ENCODE data around the gene LIN54.
"Not testable (repeated sequence)": the region's sequence is repeated elsewhere in the genome, so short reads cannot be mapped to it uniquely, and the experiment has no call there.

Gene LIN54

DNA sequence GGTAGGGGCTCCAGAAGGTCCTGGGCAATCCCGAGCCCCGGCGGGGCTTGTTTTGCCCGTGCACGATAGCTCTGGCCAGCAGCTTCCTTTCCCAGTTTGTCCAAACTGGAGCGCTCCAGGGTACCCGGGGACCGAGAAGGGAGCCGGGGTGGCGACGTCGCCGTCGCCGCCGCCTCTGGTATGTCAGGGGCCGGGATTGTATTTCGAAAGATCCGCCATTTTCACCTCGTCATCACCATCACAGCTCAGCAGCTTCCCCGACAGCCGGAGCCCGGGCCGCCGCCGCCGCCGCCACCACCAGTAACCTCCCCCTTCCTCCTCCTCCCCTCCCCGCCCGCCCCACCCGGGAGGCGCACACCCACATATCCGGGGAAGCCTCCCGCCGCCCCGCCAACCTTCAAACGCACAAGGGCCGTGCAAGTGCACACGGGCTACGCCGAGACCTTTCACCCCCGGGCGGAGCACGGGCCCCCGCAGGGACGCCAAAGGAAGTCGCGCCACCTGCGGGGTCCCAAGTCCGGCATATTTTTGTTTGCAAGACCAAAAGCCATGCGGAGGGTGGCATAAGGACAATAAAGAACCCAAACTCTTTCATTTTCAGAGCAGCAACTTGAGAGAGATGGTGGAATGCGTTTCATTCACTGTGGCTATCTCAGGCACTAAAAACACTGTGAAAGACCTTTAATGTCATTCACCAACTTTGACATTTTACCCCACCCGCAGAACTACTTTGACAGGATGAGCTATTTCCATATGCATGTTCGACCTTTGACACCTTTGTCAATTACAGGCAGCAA is at the start of gene LIN54:
LIN54 (minus strand) TSS at position 302 of the 797 bp plus-strand sequence. CDS start 25,979 bp downstream, outside the sequence.
- TF ChIP-seq, protein P1, sequence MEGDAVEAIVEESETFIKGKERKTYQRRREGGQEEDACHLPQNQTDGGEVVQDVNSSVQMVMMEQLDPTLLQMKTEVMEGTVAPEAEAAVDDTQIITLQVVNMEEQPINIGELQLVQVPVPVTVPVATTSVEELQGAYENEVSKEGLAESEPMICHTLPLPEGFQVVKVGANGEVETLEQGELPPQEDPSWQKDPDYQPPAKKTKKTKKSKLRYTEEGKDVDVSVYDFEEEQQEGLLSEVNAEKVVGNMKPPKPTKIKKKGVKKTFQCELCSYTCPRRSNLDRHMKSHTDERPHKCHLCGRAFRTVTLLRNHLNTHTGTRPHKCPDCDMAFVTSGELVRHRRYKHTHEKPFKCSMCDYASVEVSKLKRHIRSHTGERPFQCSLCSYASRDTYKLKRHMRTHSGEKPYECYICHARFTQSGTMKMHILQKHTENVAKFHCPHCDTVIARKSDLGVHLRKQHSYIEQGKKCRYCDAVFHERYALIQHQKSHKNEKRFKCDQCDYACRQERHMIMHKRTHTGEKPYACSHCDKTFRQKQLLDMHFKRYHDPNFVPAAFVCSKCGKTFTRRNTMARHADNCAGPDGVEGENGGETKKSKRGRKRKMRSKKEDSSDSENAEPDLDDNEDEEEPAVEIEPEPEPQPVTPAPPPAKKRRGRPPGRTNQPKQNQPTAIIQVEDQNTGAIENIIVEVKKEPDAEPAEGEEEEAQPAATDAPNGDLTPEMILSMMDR (IDR thresholded peaks at IDR 0.05; ENCODE audit: insufficient read depth, low read depth, low read length, missing control alignments) = no peak
- peak within 1 kb of the TSS; percentile 99 for H3K4me3 ChIP-seq (ENCODE audit: low read depth, low read length)
- peak; percentile 92 for DNase-seq (ENCODE audit: low read depth)

DNA sequence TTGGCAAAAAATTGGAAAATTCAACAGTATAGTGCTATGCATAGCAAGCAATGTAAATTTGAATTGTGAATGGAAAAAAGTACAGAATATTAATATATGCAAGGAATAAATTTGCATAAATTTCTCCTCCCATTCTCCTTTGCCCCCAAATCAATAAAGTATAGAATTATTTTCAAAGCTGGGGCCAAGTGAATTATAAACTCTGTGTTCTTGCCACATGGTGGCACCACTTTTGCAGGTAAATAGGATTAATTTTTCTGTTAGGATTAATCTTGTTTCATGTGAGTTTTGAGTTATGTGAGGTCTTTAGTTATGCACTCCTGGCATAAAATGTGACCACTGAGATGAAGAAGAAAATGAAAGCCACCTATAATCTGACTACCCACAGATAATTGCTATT is 44.3 kb upstream of the LIN54 start:
- TF ChIP-seq, protein P1 (IDR thresholded peaks at IDR 0.05; ENCODE audit: insufficient read depth, low read depth, low read length, missing control alignments) = peak; percentile 11
- DNase-seq (ENCODE audit: low read depth) = peak; percentile 34
- H3K4me3 ChIP-seq (ENCODE audit: low read depth, low read length) = no peak overlapping the region

DNA sequence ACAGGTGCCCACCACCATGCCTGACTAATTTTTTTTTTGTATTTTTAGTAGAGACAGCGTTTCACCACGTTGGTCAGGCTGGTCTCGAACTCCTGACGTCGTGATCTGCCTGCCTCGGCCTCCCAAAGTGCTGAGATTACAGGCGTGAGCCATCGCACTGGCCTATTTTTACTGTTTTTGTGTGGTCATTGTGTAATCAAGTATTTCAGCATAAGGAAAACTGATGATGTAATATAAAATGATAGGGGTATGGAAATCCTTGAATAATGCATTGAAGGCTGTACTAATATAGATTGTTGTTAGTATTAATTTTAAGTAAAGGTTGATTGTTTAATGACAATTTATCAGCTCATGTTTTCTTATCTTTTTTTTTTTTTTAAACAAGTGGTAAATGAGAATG is 38.2 kb upstream of the LIN54 start:
- not testable (repeated sequence) for H3K4me3 ChIP-seq (ENCODE audit: low read depth, low read length); DNase-seq (ENCODE audit: low read depth)

DNA sequence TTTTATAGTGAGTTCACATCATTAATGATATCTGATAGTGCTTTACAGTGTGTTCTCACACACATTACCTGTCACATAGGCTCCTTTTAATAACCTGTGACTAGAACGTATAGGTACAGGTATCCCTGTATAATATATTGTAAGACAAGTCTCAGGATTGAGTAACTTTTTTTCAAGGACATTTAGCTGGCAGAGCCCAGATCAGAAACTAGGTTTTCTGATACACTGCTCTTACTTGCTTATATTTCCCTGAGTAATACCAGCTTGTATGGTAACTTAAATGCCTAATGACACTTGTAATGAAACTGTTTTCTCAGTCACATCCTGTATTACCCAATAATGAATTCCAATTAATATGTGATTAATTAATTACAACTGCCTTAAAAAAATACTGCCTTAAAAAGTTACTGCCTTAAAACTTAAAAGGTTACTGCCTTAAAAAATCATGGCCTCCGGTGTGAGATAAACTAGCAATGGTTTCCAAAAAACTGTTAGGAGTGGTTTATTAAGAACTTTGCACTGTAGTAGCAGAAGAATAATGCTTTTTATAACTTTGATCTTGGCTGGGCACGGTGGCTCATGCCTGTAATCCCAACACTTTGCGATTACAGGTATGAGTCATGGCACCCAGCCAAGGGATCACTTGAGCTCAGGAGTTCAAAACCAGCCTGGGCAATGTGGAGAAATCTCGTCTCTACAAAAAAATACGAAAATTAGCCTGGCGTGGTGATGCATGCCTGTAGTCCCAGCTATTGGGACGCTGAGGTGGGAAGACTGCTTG is 36.3 kb upstream of the LIN54 start:
- TF ChIP-seq, protein P1 (IDR thresholded peaks at IDR 0.05; ENCODE audit: insufficient read depth, low read depth, low read length, missing control alignments) = no peak
- DNase-seq (ENCODE audit: low read depth) = no peak
- no peak overlapping the region for H3K4me3 ChIP-seq (ENCODE audit: low read depth, low read length)

DNA sequence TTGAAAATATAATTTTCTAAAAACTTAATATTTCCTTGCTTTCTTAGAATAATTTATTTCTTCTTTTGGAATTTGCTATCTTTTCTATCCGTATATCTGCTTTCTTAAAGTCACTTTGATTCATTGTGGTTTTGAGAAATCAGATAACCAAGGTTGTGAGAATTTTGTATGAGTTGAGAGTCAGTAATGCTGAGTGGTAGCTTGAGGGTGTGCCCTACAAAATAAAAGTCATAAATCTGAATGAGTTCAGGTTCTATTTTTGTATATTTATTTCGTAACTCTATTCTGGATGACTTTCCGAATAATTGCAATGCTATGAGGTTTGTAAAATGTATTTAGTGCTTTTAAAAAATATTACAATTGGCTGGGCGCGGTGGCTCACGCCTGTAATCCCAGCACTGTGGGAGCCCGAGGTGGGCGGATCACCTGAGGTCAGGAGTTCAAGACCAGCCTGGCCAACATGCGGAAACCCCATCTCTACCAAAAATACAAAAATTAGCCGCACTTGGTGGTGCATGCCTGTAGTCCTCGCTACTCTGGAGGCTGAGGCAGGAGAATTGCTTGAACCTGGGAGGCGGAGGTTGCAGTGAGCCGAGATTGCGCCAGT is 33.3 kb upstream of the LIN54 start:
- DNase-seq (ENCODE audit: low read depth) = no peak
- TF ChIP-seq, protein P1 (IDR thresholded peaks at IDR 0.05; ENCODE audit: insufficient read depth, low read depth, low read length, missing control alignments) = no peak
- H3K4me3 ChIP-seq (ENCODE audit: low read depth, low read length) = no peak overlapping the region

DNA sequence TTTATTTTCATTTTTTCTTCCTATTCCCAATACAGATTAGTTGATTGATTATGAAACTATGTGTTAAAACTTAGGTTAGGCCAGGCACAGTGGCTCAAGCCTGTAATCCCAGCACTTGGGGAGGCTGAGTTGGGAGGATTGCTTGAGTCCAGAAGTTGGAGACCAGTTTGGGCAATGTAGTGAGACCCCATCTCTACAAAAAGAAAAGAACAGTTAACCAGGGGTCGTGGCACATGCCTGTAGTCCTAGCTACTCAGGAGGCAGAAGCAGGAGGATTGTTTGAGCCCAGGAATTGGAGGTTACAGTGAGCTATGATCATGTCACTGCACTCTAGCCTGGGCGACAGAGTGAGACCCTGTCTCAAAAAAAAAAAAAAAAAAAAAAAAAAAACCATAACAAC is 32.5 kb upstream of the LIN54 start:
- not testable (repeated sequence) for H3K4me3 ChIP-seq (ENCODE audit: low read depth, low read length)

DNA sequence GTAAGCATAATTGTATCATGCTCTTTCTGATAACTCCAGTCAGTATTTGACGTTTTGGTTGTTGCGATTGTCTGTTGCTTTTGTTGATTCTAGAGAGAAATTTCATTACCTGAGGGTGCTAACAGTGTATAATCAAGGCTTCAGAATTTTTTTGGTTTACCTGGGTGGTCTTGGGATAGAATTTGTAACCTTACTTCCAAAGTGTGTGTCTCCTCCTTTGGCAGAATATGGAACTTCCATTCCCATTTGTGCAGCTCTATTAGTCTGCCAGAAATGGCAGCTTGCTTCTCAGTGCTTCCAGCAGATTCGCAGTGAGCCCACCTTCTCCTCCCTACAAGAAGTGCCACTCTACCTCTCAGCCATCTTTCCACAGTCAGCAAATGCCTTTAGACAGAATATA is 29.6 kb upstream of the LIN54 start:
- H3K4me3 ChIP-seq (ENCODE audit: low read depth, low read length) = no peak overlapping the region
- DNase-seq (ENCODE audit: low read depth) = no peak
- TF ChIP-seq, protein P1 (IDR thresholded peaks at IDR 0.05; ENCODE audit: insufficient read depth, low read depth, low read length, missing control alignments) = no peak

More for the DNA sequence above, 32.5 kb upstream of the LIN54 start:
- DNase-seq (ENCODE audit: low read depth) = not testable (repeated sequence)
